ENCODE data around the gene BUB1B.

Gene BUB1B

DNA sequence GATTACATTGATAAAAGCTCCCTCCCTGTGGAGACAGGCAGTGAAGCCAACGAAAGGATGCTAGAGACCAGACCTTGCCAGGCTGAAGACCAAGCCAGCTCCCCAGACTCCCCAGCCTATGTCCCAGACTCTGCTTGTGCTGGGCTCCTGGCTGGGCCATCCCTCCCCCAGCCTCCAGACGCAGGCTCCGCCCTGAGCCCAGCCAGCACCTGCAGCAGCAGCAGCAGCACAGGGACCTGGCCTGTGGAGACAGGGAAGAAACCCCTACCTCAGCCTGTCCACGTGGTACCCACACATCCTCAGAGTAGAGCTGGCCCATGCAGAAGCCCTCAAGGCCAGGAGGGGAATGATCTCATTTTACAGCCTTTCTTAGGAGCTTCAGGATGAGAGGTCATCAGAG lies 108.7 kb downstream of the BUB1B start:
- Histone ChIP-seq H3K9me3 (ENCODE audit: severe bottlenecking) (no peaks in the 10 kb centered on the region), H3K27me3 (ENCODE audit: insufficient read depth, low read depth, severe bottlenecking) (no peaks in the 10 kb centered on the region), H3K27ac (no peak overlapping the region), H3K4me3 (ENCODE audit: low read depth, low read length) (no peak overlapping the region), H3K36me3 (no peaks in the 10 kb centered on the region)
- TF ChIP-seq CTCF (IDR thresholded peaks at IDR 0.05; ENCODE audit: low read depth, low read length) = no peak
- no peak for DNase-seq

GRCh38 chr15:40270246-40270995 lies 109.6 kb downstream of the BUB1B start:
- Histone ChIP-seq H3K27ac (no peak overlapping the region), H3K9me3 (ENCODE audit: severe bottlenecking) (no peaks in the 10 kb centered on the region), H3K36me3 (no peaks in the 10 kb centered on the region), H3K4me3 (ENCODE audit: low read depth, low read length) (no peak overlapping the region), H3K27me3 (ENCODE audit: insufficient read depth, low read depth, severe bottlenecking) (no peaks in the 10 kb centered on the region)
- no peak for TF ChIP-seq CTCF (IDR thresholded peaks at IDR 0.05; ENCODE audit: low read depth, low read length)
- no peak for DNase-seq

Measured in WERI-Rb-1 (cell line).